Bronchial epithelial cell (primary cell): ENCODE measurements around the gene TCF4. TPM values are rescaled to one million over a fixed set of nuclear protein-coding genes. Genes with fewer than 3 reads are reported as not detected.

Source experiments
- DNase-seq: peaks from one replicate; pipeline ENCODE4 v3.0.0-alpha.2; 2010; ENCODE audit warnings: low read depth
- FAIRE-seq: peaks from 2 replicates; lab custom pipeline; 2011; peaks lifted over from hg19 to GRCh38; lab: Jason Lieb, UNC
- H3K27me3 ChIP-seq: 2 replicates; pipeline ENCODE4 v1.5.1; 2011; ENCODE audit warnings: low read length; ENCODE audit not compliant: control insufficient read depth, insufficient read depth
- H3K36me3 ChIP-seq: 2 replicates; pipeline ENCODE4 v1.5.1; 2011; ENCODE audit warnings: low read length; ENCODE audit not compliant: control insufficient read depth, insufficient read depth
- H3K4me3 ChIP-seq: 2 replicates; pipeline ENCODE4 v1.5.1; 2011; ENCODE audit warnings: mild to moderate bottlenecking, low read depth, low read length, control low read depth
- total RNA-seq: library from RNA; depleted of rRNA; stranded (reverse); fragments of >200 nt; gene quantifications from 2 replicates; pipeline ENCODE4 v1.2.1, GENCODE V29; 2014
- TF ChIP-seq, protein P1 (sequence below): IDR thresholded peaks from 2 replicates; pipeline ENCODE4 v1.5.1; 2011; ENCODE audit warnings: mild to moderate bottlenecking, moderate library complexity, low read length, control low read depth, inconsistent platforms; ENCODE audit not compliant: insufficient read depth, severe bottlenecking

The TCF4 gene
- total RNA-seq, 1 donor from 2014 or later: 10.0 TPM

DNA sequence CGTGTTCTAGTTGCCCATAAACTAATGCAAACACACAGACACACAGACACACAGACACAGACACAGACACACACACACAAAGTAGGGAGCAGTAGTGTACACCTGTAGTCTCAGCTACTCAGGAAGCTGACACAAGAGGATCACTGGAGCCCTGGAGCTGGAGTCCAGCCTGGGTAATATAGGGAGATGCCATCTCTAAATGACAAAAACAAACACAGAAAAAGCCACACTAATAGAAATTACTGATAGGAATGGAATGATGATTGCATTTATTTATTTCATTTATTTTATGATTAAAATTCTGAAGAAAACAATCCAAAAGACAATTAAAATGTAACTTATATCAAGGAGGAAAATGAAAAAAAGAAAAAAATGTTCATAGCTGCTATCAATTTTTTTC is 30.8 kb downstream of the TCF4 start:
- DNase-seq (no peak), FAIRE-seq (no peak)
- no peaks in the 10 kb centered on the region for H3K36me3 ChIP-seq
- H3K27me3 ChIP-seq: no peaks in the 10 kb centered on the region
- no peak overlapping the region for H3K4me3 ChIP-seq
- TF ChIP-seq, protein P1, sequence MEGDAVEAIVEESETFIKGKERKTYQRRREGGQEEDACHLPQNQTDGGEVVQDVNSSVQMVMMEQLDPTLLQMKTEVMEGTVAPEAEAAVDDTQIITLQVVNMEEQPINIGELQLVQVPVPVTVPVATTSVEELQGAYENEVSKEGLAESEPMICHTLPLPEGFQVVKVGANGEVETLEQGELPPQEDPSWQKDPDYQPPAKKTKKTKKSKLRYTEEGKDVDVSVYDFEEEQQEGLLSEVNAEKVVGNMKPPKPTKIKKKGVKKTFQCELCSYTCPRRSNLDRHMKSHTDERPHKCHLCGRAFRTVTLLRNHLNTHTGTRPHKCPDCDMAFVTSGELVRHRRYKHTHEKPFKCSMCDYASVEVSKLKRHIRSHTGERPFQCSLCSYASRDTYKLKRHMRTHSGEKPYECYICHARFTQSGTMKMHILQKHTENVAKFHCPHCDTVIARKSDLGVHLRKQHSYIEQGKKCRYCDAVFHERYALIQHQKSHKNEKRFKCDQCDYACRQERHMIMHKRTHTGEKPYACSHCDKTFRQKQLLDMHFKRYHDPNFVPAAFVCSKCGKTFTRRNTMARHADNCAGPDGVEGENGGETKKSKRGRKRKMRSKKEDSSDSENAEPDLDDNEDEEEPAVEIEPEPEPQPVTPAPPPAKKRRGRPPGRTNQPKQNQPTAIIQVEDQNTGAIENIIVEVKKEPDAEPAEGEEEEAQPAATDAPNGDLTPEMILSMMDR: no peak

DNA sequence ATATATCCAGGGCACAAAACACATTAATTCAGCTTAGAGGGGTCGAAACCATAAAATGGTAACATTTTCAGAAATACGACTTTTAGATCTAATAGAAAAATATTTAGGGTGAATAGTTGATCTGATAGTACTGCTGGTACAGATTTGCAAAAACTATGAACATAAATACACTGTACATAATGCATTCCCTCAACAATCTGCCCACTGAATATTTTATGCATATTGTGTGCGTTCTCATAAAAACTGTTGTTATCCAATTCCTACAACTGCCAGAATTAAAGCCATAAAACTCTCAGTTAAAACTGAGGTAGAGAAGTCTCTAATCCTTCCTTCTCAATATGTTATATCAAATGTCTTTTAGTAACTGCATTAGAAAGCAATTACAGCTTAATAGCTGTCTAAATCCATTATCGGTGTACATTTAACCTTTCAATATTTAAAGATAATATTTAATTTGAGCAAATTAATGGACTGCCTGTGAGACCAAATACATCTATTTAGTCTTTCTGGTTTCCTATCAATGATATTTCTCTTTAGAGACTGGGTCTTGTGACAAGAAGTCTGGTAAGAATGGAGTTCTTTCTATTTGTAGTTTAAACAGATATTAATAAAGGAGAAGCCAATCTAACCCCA is 32.5 kb downstream of the TCF4 start:
- Histone ChIP-seq H3K4me3 (no peak overlapping the region), H3K36me3 (no peaks in the 10 kb centered on the region), H3K27me3 (no peaks in the 10 kb centered on the region)
- no peak for FAIRE-seq
- TF ChIP-seq, protein P1: no peak
- no peak for DNase-seq

DNA sequence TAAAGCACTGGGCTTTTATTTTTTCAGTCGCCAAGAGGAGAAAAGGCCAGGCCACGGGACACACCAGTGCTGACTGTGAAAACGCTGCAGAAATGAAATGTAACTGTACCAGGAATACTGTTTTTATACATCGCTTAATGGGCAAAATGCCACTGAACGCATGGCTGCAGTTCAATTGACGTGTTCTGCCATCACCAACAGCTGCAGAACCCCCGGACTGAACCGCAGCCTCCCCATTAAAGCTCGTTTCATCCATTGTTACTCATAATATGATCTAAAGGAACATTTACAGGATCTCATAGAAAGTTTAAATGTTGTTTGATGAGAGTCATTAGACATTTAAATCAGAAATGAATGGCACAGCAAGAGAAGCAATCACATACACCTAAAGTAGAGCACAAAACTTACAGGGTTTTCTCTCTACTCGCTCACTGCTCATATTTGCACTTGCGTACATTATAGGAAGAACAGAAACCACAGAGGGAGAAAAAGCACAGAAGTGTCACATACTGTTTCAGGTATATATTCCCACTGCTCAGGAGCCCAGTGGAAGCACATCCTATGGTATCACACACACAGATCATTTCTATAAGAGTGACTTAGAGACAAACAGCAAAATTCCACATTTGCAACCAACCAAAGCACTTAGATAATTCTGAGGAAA is 35.3 kb downstream of the TCF4 start:
- H3K4me3 ChIP-seq: no peak overlapping the region
- H3K36me3 ChIP-seq: no peaks in the 10 kb centered on the region
- FAIRE-seq (no peak), DNase-seq (no peak)
- TF ChIP-seq, protein P1: no peak
- H3K27me3 ChIP-seq: no peaks in the 10 kb centered on the region

DNA sequence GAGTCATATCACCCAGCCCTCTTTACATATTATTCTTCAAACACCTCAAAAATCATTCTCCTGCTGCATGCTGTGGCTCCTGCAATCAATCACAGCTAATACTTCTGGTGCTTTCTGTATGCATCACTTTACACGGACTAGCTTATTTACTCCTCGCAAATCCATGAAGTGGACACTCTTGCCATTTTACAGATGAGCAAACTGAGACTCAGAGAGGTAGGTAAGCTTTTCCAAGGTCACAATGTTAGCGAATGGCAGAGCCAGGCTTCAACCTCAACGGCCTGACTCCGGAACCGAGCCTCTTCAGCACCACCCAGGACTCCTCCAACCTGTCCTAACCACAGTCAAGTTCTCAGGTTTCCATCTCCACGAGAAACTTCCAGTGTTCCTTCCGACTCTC is 36.8 kb downstream of the TCF4 start:
- TF ChIP-seq, protein P1: no peak
- Histone ChIP-seq H3K4me3 (no peak overlapping the region), H3K27me3 (no peaks in the 10 kb centered on the region), H3K36me3 (no peaks in the 10 kb centered on the region)
- FAIRE-seq: peak; percentile 70
- no peak for DNase-seq

DNA sequence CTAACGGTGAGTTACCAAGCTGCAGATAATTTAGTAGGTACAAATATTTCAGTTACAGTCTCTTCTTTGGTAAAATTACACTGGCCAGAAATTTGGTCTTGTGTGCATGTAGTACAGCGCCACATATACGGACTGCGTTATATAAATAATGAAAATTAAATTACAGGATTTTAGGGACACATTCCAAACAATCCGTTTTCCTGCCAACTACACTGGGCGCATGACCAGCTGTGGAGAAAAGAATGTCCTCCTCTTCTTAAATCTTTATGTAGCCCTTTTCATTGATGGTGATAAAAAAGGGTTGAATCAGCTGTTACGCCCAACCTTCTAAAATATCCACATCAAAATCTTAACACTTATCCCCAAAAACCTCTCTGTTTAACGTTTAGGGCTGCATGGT is 37.5 kb downstream of the TCF4 start:
- DNase-seq: no peak
- Histone ChIP-seq H3K27me3 (no peaks in the 10 kb centered on the region), H3K36me3 (no peaks in the 10 kb centered on the region), H3K4me3 (no peak overlapping the region)
- FAIRE-seq: no peak
- TF ChIP-seq, protein P1: no peak
